Upper lobe of left lung (tissue), 6 donors: ENCODE data around the gene RBM8A. TPM values are rescaled to one million over a fixed set of nuclear protein-coding genes. Genes with fewer than 3 reads are reported as not detected.

Experiments used
- ATAC-seq, 2 donors: fragments of 200-7000 bp; cut with Tn5 transposase; one replicate each; pipeline ENCODE4 v1.9.1; 2022; ENCODE audit warnings: mild to moderate bottlenecking in 2 of 2, moderate library complexity in 2 of 2; ENCODE audit not compliant: low FRiP score in 2 of 2
- DNase-seq, 2 donors: peaks; one replicate each; pipeline ENCODE4 v3.0.0-alpha.2; 2019 to 2020
- H3K27ac ChIP-seq, 4 donors: fragments of 200-600 bp; sonication (generic); one replicate each; pipeline ENCODE4 v1.5.1; 2016 to 2019
- H3K27me3 ChIP-seq, 4 donors: fragments of 200-600 bp; sonication (generic); one replicate each; pipeline ENCODE4 v1.5.1; 2017 to 2019
- H3K36me3 ChIP-seq, 4 donors: fragments of 200-600 bp; sonication (generic); one replicate each; pipeline ENCODE4 v1.5.1; 2016 to 2019
- H3K4me1 ChIP-seq, 4 donors: fragments of 200-600 bp; sonication (generic); one replicate each; pipeline ENCODE4 v1.5.1; 2018 to 2019
- H3K4me3 ChIP-seq, 4 donors: fragments of 200-600 bp; sonication (generic); one replicate each; pipeline ENCODE4 v1.5.1; 2017 to 2019; ENCODE audit warnings: mild to moderate bottlenecking in 2 of 4, moderate library complexity in 1 of 4
- H3K9me3 ChIP-seq, 4 donors: fragments of 200-600 bp; sonication (generic); one replicate each; pipeline ENCODE4 v1.5.1; 2018 to 2019
- CTCF ChIP-seq, 6 experiments: fragments of 450-650 bp in 4 of 6; fragments of 200-600 bp in 2 of 6; sonication (generic) in 2 of 6; IDR thresholded peaks; one replicate each; pipeline ENCODE4 v1.5.1; 2016 to 2019; ENCODE audit warnings: antibody characterized with exemption in 6 of 6
- EP300 ChIP-seq, 4 donors: sonication (generic); formaldehyde crosslinking; IDR thresholded peaks; one replicate each; pipeline ENCODE4 v1.5.1; 2017; ENCODE audit warnings: antibody characterized with exemption in 4 of 4, control low read depth in 2 of 4
- POLR2A ChIP-seq, 4 donors: fragments of 450-650 bp; IDR thresholded peaks; one replicate each; pipeline ENCODE4 v1.5.1; 2016 to 2017; ENCODE audit warnings: antibody characterized with exemption in 4 of 4, mild to moderate bottlenecking in 2 of 4
- POLR2AphosphoS5 ChIP-seq, 2 donors: sonication (generic); formaldehyde crosslinking; IDR thresholded peaks; one replicate each; pipeline ENCODE4 v1.5.1; 2017; ENCODE audit warnings: antibody characterized with exemption in 2 of 2
- WGBS, 2 donors: methylation state at CpG; one replicate each; pipeline ENCODE4 v1.1.5; 2017 to 2018; 5-methylcytosine and 5-hydroxymethylcytosine counted together
- total RNA-seq, 6 donors: library from RNA; depleted of rRNA in 4 of 6; stranded (reverse); fragments of >200 nt in 4 of 6; gene quantifications; one replicate each; pipeline versions ENCODE4 v1.1.0 to v1.2.1, GENCODE V29; 2016 to 2021
- donor health status: DM: no; HTN: no; CAD: no; lungs with moderate emphysema.
- donor health status: DM: no; HTN: yes; CAD: no; lungs with severe emphysema.

RBM8A gene
- total RNA-seq, 6 donors from 2014 or later: 30.1 to 144 (median 101) TPM

DNA sequence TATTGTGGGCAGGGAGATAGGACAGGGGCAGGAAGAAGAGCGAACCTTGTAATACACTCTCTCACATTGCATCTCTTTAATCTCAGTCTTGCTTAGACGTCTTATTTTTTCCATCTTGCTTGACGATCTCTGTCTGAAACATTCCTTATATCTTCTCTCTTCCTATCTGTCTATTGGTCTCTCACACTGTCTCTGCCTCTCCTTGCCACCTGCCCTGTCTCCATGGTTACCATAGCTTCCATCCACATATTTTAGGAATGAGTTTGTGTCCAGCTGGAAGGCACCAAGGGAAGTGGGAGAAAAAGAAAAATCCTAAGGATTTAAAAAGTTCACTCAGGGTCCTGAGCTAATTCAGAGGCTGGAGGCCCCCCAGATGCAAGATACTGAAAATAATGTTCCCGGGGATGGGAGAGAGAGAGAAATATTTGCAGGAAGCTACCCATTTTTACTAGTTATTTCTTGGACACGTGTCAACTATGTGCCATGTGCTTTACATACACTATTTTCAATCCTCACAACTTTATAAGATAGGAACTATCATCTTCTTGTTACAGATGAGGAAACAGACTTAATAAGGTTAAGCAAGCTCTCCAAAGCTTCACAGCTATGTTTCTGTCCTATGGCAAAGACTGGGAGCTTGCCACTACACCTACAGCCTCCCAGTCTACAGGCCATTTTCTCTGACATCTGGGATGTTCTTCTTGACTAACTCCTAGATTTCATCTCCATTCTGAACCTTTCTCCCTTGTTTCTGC is 36.2 kb upstream of the RBM8A start:
- H3K4me1 ChIP-seq: peaks cover 43 to 60% (median 49%) of the 10 kb centered on the region in 4 donors
- H3K4me3 ChIP-seq: peak overlapping the region in 2 of 4 donors; percentile 59 to 65

DNA sequence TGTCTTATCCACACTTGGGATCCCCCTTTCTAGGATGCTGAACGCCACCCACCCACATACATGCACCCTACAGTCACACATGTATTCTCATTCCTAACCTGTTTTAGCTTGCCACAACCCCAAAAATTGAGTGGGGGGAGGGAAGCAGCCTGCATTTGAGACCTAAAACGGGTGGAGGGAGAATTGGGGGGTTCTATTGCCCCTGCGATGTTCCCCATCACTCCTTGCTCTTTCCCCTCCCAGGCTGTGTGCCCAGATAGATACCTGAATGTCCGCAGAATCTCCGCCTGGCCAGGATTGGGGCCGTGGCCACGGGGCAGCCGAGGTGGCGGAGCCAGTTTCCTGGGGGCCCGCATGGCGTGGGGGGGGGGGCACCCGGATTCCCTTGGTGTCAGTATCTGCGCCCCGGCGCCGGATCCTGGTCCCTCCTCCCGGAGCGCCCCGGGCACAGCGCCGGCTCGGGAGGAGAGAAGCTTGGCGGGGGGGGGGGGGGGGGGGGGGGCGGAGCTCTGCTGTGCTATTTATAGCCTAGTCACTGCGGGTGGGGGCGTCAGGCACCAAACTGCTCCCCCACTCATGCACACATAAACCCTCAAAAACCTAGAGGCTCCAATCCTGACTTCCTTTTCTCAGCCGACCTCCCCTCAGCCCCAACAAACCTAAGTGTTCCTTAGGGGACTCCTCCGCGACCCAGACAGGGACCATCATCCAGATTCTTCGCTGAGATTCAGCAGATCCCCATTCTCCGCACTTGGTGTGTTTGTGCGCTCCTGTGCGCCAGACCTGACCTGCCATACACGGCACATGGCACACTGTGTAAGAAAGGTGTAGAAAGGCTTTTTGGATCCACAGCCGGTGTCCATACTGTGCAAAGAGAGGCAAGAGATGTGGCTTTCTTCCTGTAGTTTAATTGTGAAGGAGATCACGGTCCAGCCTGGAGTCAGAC is 35.1 kb upstream of the RBM8A start:
- ATAC-seq (no peak), DNase-seq (peak; percentile 53 to 85)
- Histone ChIP-seq H3K27ac (peak overlapping the region; percentile 20 to 92 (median 78)), H3K36me3 (no peaks in the 10 kb centered on the region), H3K27me3 (no peaks in the 10 kb centered on the region), H3K9me3 (peaks cover 0 to 2% (median 0%) of the 10 kb centered on the region in 4 donors), H3K4me1 (peaks cover 47 to 70% (median 51%) of the 10 kb centered on the region in 4 donors), H3K4me3 (peak overlapping the region; percentile 41 to 66 (median 62))
- TF ChIP-seq EP300 (IDR thresholded peaks at IDR 0.05) (no peak), POLR2AphosphoS5 (IDR thresholded peaks at IDR 0.05) (no peak), CTCF (IDR thresholded peaks at IDR 0.05) (no peak), POLR2A (IDR thresholded peaks at IDR 0.05) (no peak)
- 6 to 16% methylated on average over 18 to 20 of the region's 36 CpGs for WGBS, 2 donors

More for the DNA sequence above, 36.2 kb upstream of the RBM8A start:
- TF ChIP-seq EP300 (IDR thresholded peaks at IDR 0.05) (no peak), CTCF (IDR thresholded peaks at IDR 0.05) (no peak), POLR2AphosphoS5 (IDR thresholded peaks at IDR 0.05) (no peak), POLR2A (IDR thresholded peaks at IDR 0.05) (no peak)
- no peak for ATAC-seq
- DNase-seq: no peak
- H3K27ac ChIP-seq: peak overlapping the region; percentile 78 to 93 (median 91)
- no peaks in the 10 kb centered on the region for H3K36me3 ChIP-seq
- H3K27me3 ChIP-seq: no peaks in the 10 kb centered on the region
- WGBS, 2 donors: 53 to 55% methylated on average over 5 of the region's 5 CpGs
- peaks cover 0 to 3% (median 0%) of the 10 kb centered on the region in 4 donors for H3K9me3 ChIP-seq

DNA sequence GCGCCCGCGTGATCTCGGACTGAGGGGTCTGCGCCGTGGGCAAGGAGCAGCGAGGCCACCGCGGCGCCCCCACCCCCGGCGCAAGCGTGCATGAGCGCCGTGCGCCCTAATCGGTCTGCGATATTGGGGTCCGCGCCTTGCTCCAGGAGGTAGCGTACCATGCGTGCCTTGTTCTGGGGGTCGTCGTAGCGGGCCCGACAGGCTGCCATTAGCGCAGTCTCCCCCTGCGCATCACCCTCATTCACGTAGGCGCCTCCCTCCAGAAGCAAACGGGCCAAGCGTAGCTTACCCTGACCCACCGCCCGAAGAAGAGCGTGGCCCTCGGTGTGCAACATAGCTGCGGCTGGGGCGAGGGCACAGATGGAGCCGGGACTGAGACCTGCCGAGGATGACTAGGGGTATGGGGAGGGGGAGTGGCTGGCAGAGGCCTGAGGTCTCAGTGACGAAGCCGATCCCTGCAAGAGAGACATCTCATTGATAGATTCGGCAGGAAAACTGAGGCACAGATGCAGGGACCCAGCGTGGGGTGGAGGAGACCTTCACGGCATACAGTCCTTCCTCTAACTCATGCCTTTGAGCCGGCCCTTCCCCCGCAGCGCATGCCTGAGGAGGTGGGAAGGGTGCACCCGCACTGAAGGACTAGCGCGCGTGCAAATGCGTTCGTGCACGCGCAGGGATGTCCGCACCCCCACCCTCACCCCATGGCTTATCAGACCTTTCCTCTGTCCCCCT is 34.3 kb upstream of the RBM8A start:
- WGBS, 2 donors: 2 to 13% methylated on average over 8 to 26 of the region's 57 CpGs
- Histone ChIP-seq H3K4me1 (peaks cover 50 to 79% (median 55%) of the 10 kb centered on the region in 4 donors), H3K9me3 (no peaks in the 10 kb centered on the region), H3K36me3 (no peaks in the 10 kb centered on the region), H3K4me3 (peak overlapping the region; percentile 41 to 66 (median 62)), H3K27ac (peak overlapping the region; percentile 77 to 92 (median 85)), H3K27me3 (no peaks in the 10 kb centered on the region)
- peak; percentile 57 to 84 for DNase-seq
- ATAC-seq: no peak
- TF ChIP-seq POLR2AphosphoS5 (IDR thresholded peaks at IDR 0.05): no peak
- no peak for TF ChIP-seq POLR2A (IDR thresholded peaks at IDR 0.05)
- no peak for TF ChIP-seq CTCF (IDR thresholded peaks at IDR 0.05)
- TF ChIP-seq EP300 (IDR thresholded peaks at IDR 0.05): no peak

DNA sequence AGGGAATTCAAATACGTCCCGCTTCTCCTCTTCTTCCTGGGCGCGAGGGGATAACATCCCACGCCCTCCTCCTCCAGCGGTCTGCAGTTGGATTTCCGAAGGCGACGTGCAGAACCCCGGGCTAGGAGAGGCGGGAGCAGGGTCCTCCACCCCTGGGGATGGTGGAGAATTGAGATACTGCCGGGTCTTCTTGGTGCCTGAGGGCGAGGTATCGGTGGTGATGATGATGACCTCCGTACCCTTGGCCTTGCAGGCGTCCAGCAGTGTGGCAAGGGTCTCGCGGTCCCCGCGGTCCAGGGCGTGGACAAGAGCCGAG is 33.8 kb upstream of the RBM8A start:
- peak overlapping the region; percentile 41 to 66 (median 62) for H3K4me3 ChIP-seq
- DNase-seq: no peak
- H3K36me3 ChIP-seq: no peaks in the 10 kb centered on the region
- no peaks in the 10 kb centered on the region for H3K27me3 ChIP-seq
- H3K27ac ChIP-seq: peak overlapping the region; percentile 77 to 92 (median 85)
- no peak for ATAC-seq
- H3K9me3 ChIP-seq: no peaks in the 10 kb centered on the region
- H3K4me1 ChIP-seq: peaks cover 55 to 84% (median 60%) of the 10 kb centered on the region in 4 donors
- TF ChIP-seq CTCF (IDR thresholded peaks at IDR 0.05) (no peak), EP300 (IDR thresholded peaks at IDR 0.05) (no peak), POLR2AphosphoS5 (IDR thresholded peaks at IDR 0.05) (no peak), POLR2A (IDR thresholded peaks at IDR 0.05) (no peak)
- WGBS, 2 donors: 1% methylated on average over 22 of the region's 22 CpGs; no CpG with 5 or more reads in 1 of the 2 donors
